Measurements from ENCODE around the gene MLXIPL.

- TF ChIP-seq POLR2A (IDR thresholded peaks at IDR 0.05) = no peak
- TF ChIP-seq, protein P1, sequence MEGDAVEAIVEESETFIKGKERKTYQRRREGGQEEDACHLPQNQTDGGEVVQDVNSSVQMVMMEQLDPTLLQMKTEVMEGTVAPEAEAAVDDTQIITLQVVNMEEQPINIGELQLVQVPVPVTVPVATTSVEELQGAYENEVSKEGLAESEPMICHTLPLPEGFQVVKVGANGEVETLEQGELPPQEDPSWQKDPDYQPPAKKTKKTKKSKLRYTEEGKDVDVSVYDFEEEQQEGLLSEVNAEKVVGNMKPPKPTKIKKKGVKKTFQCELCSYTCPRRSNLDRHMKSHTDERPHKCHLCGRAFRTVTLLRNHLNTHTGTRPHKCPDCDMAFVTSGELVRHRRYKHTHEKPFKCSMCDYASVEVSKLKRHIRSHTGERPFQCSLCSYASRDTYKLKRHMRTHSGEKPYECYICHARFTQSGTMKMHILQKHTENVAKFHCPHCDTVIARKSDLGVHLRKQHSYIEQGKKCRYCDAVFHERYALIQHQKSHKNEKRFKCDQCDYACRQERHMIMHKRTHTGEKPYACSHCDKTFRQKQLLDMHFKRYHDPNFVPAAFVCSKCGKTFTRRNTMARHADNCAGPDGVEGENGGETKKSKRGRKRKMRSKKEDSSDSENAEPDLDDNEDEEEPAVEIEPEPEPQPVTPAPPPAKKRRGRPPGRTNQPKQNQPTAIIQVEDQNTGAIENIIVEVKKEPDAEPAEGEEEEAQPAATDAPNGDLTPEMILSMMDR (IDR thresholded peaks at IDR 0.05) = no peak
Observed at GRCh38 chr7:73625276-73625675, 954 bp upstream of the MLXIPL start.
